Right atrium auricular region (tissue), 2 donors: ENCODE results near the gene GXYLT1. TPM values are rescaled to one million over a fixed set of nuclear protein-coding genes. Genes with fewer than 3 reads are reported as not detected.

Experiments used
- DNase-seq: peaks from one replicate; pipeline ENCODE4 v3.0.0-alpha.2; 2019; ENCODE audit warnings: low spot score
- H3K27ac ChIP-seq, 2 donors: fragments of 200-600 bp; sonication (generic); 1 replicate in 1 of 2; 2 replicates in 1 of 2; pipeline ENCODE4 v1.5.1; 2016 to 2019
- H3K27me3 ChIP-seq, 2 donors: fragments of 200-600 bp; sonication (generic); one replicate each; pipeline versions ENCODE4 v1.5.1 to v1.6.0; 2017 to 2019
- H3K36me3 ChIP-seq: fragments of 200-600 bp; sonication (generic); one replicate; pipeline ENCODE4 v1.5.1; 2016
- H3K4me1 ChIP-seq, 2 donors: fragments of 200-600 bp; sonication (generic); one replicate each; pipeline versions ENCODE4 v1.5.1 to v1.6.0; 2017 to 2019
- H3K4me3 ChIP-seq, 2 donors: fragments of 200-600 bp; sonication (generic); 1 replicate in 1 of 2; 2 replicates in 1 of 2; pipeline ENCODE4 v1.5.1; 2017 to 2019; ENCODE audit warnings: mild to moderate bottlenecking in 1 of 2, moderate library complexity in 1 of 2
- H3K9me3 ChIP-seq, 2 donors: fragments of 200-600 bp; sonication (generic); one replicate each; pipeline ENCODE4 v1.5.1; 2019
- CTCF ChIP-seq, 2 donors: fragments of 200-600 bp; sonication (generic); IDR thresholded peaks; one replicate each; pipeline ENCODE4 v1.5.1; 2019; ENCODE audit warnings: antibody characterized with exemption in 2 of 2
- total RNA-seq, 2 donors: library from RNA; depleted of rRNA; stranded (reverse); fragments of >200 nt; gene quantifications; one replicate each; pipeline ENCODE4 v1.1.0, GENCODE V29; 2016

The GXYLT1 gene
- total RNA-seq, 2 donors from 2014 or later = 5.9 TPM

GRCh38 chr12:42039176-42039575 is 105.5 kb downstream of the GXYLT1 start:
- no peak overlapping the region for H3K27ac ChIP-seq
- no peak for DNase-seq
- no peak overlapping the region for H3K4me3 ChIP-seq
- TF ChIP-seq CTCF (IDR thresholded peaks at IDR 0.05) = no peak
- no peaks in the 10 kb centered on the region for H3K27me3 ChIP-seq
- no peaks in the 10 kb centered on the region for H3K9me3 ChIP-seq
- H3K36me3 ChIP-seq = no peaks in the 10 kb centered on the region
- no peaks in the 10 kb centered on the region for H3K4me1 ChIP-seq

DNA sequence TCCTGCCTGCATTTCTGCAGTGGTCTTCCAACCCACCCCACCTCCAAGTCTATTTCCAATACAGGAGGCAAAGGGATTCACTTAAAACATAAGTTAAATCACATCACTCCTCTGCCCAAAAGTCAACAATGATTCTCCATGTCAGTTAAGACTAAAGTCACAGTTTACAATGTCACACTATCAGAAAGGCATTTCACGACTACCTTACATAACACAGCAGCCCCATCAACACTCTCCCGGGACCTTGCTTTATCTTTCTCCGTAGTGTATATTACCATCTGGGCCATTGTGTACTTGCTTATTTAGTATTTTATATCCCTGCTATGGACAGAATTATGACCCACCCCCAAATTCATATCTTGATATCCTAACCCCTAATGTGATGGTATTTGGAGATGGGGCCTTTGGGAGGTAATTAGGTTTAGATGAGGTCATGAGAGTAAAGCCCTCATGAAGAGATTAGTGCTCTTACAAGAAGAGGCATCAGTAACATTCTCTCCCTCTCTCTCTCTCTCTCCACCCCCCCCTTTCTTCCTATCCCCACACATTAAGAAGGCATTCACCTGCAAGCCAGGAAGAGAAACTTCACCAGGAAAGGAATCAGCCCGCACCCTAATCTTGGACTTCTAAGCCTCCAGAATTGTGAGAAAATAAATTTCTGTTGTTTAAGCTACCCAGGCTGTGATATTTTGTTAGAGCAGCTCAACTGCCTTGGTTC is 112.7 kb downstream of the GXYLT1 start:
- Histone ChIP-seq H3K36me3 (no peaks in the 10 kb centered on the region), H3K27ac (no peak overlapping the region), H3K9me3 (no peaks in the 10 kb centered on the region), H3K27me3 (no peaks in the 10 kb centered on the region), H3K4me3 (no peak overlapping the region), H3K4me1 (no peaks in the 10 kb centered on the region)
- no peak for DNase-seq
- no peak for TF ChIP-seq CTCF (IDR thresholded peaks at IDR 0.05)

Other genes starting within 250 kb of the GXYLT1 start
- 10 to 100 TPM; 54.3 to 63.2 TPM for gene YAF2, start 93.4 kb upstream of the GXYLT1 start, total RNA-seq
- gene ZCRB1, start 181.2 kb upstream of the GXYLT1 start, total RNA-seq = 10 to 100 TPM; 22.7 to 50.2 TPM
- gene PPHLN1, start 181.3 kb upstream of the GXYLT1 start, total RNA-seq = 10 to 100 TPM; 36.6 to 46.6 TPM